Suprapubic skin (tissue), 4 donors: ENCODE data around the gene MSMP.

Experiments used
- POLR2A ChIP-seq, 2 donors: fragments of 450-650 bp; IDR thresholded peaks; one replicate each; pipeline ENCODE4 v1.6.1; 2017; ENCODE audit warnings: antibody characterized with exemption in 2 of 2, mild to moderate bottlenecking in 2 of 2, moderate library complexity in 2 of 2
- POLR2AphosphoS5 ChIP-seq, 3 donors: sonication (generic); formaldehyde crosslinking; IDR thresholded peaks; one replicate each; pipeline ENCODE4 v1.6.1; 2017; ENCODE audit warnings: antibody characterized with exemption in 3 of 3

GRCh38 chr9:35760651-35761050 is 6.6 kb upstream of the MSMP start:
- TF ChIP-seq POLR2AphosphoS5 (IDR thresholded peaks at IDR 0.05) (no peak), POLR2A (IDR thresholded peaks at IDR 0.05) (no peak)
